Measurements from ENCODE around the gene BANF1. TPM values are rescaled to one million over a fixed set of nuclear protein-coding genes. Genes with fewer than 3 reads are reported as not detected.

Gene BANF1
- total RNA-seq, 1 experiment from 2014 or later, result 300 TPM

DNA sequence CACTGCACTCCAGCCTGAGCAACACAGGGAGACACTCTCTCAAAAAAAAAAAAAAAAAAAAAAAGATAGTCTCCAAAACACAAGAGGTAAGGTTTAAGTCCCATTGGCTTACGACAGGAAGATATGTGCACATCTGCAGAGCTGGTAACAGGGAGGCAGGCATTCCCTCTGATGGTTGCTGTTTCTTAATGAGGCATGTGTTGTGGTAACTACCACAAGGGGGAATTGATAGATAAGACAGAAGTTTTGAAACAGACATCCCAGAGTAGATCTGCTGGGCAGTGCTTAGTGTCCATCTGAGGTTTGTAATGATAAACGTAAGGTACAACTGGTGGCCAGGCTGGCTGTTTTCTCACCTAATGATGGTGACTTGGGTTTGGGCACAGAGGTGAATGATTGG lies 5.0 kb upstream of the BANF1 start:
- Mint-ChIP-seq H3K4me3 (ENCODE audit: unreplicated experiment) (no peak overlapping the region), H3K36me3 (ENCODE audit: insufficient read depth, unreplicated experiment) (peaks cover 73% of the 10 kb centered on the region), H3K9me3 (ENCODE audit: unreplicated experiment) (no peaks in the 10 kb centered on the region), H3K27ac (ENCODE audit: unreplicated experiment) (no peak overlapping the region), H3K27me3 (ENCODE audit: insufficient read depth, unreplicated experiment) (no peaks in the 10 kb centered on the region), H3K4me1 (ENCODE audit: low read depth, unreplicated experiment) (no peaks in the 10 kb centered on the region)
- intact Hi-C loops (cut with micrococcal nuclease; ENCODE audit: unreplicated experiment), result no loop called here
- Histone ChIP-seq H3K27me3 (replicated peaks; ENCODE audit: control insufficient read depth, insufficient read depth, low read length) (no peaks in the 10 kb centered on the region), H3K36me3 (ENCODE audit: control insufficient read depth, insufficient read depth, low read length) (peaks cover 8% of the 10 kb centered on the region), H3K4me3 (ENCODE audit: low read depth, low read length) (no peak overlapping the region), H3K4me1 (0 out of 2 replicates have a peak, but pooled peaks cover 3% of the 10 kb centered on the region), H3K9me3 (no peaks in the 10 kb centered on the region)
- CTCF ChIA-PET, result interaction anchor here (0.6 kb wide), 1 partner anchor 109 kb away, joined by 10 read pairs; the partner anchor contains the start of gene FIBP
- TF ChIP-seq, protein P1, sequence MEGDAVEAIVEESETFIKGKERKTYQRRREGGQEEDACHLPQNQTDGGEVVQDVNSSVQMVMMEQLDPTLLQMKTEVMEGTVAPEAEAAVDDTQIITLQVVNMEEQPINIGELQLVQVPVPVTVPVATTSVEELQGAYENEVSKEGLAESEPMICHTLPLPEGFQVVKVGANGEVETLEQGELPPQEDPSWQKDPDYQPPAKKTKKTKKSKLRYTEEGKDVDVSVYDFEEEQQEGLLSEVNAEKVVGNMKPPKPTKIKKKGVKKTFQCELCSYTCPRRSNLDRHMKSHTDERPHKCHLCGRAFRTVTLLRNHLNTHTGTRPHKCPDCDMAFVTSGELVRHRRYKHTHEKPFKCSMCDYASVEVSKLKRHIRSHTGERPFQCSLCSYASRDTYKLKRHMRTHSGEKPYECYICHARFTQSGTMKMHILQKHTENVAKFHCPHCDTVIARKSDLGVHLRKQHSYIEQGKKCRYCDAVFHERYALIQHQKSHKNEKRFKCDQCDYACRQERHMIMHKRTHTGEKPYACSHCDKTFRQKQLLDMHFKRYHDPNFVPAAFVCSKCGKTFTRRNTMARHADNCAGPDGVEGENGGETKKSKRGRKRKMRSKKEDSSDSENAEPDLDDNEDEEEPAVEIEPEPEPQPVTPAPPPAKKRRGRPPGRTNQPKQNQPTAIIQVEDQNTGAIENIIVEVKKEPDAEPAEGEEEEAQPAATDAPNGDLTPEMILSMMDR (IDR thresholded peaks at IDR 0.05; ENCODE audit: insufficient read depth in 1 of 2, low read depth in 1 of 2, low read length in 1 of 2, severe bottlenecking in 1 of 2, unreplicated experiment in 1 of 2), result no peak
- BruUV-seq (replicated peaks), result no TSS peak
- DNase-seq, result no peak
- POLR2A ChIA-PET, result interaction anchor here (0.6 kb wide), 1 partner anchor 59 kb away, joined by 5 read pairs; no protein-coding TSS in a partner anchor

DNA sequence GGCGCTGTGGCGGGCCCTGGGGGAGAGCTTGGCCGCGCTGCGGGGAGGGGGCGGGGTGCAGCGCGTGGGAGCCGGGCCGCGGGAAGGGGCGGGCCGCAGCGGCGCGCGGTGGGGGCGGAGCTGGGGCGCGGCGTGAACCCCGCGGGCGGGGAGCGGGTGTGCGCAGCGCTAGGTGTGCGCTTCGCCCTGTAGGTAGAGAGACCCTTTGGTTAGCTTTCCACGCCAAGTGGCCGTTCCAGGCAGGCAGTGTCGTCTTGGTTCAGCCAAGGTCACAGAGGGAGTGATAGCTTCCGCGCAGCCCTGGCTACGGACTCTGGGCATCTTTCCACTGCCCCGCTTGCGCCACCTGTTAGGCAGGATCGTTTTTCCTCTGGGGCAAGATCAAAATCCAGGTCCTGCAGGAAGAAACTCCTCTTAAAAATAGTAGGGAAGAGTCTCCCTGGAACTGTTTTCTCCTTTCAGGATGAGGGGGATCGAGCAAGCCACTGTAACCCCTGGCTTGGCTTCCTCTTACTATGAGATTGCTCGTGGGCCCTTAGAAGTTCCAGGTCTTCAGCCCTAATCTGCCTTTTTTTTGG lies 434 bp downstream of the BANF1 start:
- Mint-ChIP-seq H3K27ac (ENCODE audit: unreplicated experiment) (peak overlapping the region; percentile 97), H3K27me3 (ENCODE audit: insufficient read depth, unreplicated experiment) (no peaks in the 10 kb centered on the region), H3K4me3 (ENCODE audit: unreplicated experiment) (peak overlapping the region; percentile 99), H3K9me3 (ENCODE audit: unreplicated experiment) (no peaks in the 10 kb centered on the region), H3K36me3 (ENCODE audit: insufficient read depth, unreplicated experiment) (peaks cover 78% of the 10 kb centered on the region), H3K4me1 (ENCODE audit: low read depth, unreplicated experiment) (no peaks in the 10 kb centered on the region)
- no peak for DNase-seq
- TF ChIP-seq, protein P1 (IDR thresholded peaks at IDR 0.05; ENCODE audit: insufficient read depth in 1 of 2, low read depth in 1 of 2, low read length in 1 of 2, severe bottlenecking in 1 of 2, unreplicated experiment in 1 of 2), result peak in 1 of 2 experiments; percentile 8
- ChIA-PET CTCF (interaction anchor here (0.6 to 1.5 kb wide), 9 partner anchors 9 to 477 kb away, joined by 3 to 10 read pairs (median 5); partner anchors contain the start of genes CCDC85B, FIBP and MUS81), POLR2A (interaction anchor here (0.6 to 1.5 kb wide), 9 partner anchors 9 to 290 kb away, joined by 3 to 29 read pairs (median 5); partner anchors contain the start of genes CCDC85B, CST6, FIBP and SF3B2)
- H3K27me3 ChIP-seq (replicated peaks; ENCODE audit: control insufficient read depth, insufficient read depth, low read length), result no peaks in the 10 kb centered on the region
- no peaks in the 10 kb centered on the region for H3K9me3 ChIP-seq
- H3K36me3 ChIP-seq (ENCODE audit: control insufficient read depth, insufficient read depth, low read length), result peaks cover 6% of the 10 kb centered on the region
- BruUV-seq (replicated peaks), result no TSS peak
- intact Hi-C loops (cut with micrococcal nuclease; ENCODE audit: unreplicated experiment), result loop anchor here (1.0 to 2.0 kb wide), 4 partner anchors 20 to 142 kb away; partner anchors contain the start of genes FIBP, MUS81 and SART1
- peak overlapping the region; percentile 92 for H3K4me3 ChIP-seq (ENCODE audit: low read depth, low read length)
- H3K4me1 ChIP-seq, result 0 out of 2 replicates have a peak, but pooled peaks cover 7% of the 10 kb centered on the region

DNA sequence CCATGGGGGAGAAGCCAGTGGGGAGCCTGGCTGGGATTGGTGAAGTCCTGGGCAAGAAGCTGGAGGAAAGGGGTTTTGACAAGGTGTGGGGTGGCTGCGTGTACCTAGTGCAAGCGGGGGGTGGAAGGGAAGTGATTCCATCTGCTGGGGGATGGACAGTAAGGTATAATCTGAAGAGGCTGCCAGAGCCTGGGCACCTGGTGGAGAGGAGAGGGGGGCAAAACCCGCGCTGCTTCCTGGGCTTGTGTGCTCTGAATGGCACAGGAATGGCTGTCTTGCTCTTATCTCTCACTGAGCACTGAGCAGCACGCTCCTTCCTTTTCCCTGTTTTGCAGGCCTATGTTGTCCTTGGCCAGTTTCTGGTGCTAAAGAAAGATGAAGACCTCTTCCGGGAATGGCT lies 988 bp downstream of the BANF1 start:
- no peaks in the 10 kb centered on the region for H3K4me1 Mint-ChIP-seq (ENCODE audit: low read depth, unreplicated experiment)
- H3K36me3 Mint-ChIP-seq (ENCODE audit: insufficient read depth, unreplicated experiment), result peaks cover 73% of the 10 kb centered on the region
- intact Hi-C loops (cut with micrococcal nuclease; ENCODE audit: unreplicated experiment), result loop anchor here (2.0 kb wide), 1 partner anchor 20 kb away; no protein-coding TSS in a partner anchor

More for the DNA sequence above, 988 bp downstream of the BANF1 start:
- Histone ChIP-seq H3K4me3 (ENCODE audit: low read depth, low read length) (peak overlapping the region; percentile 92), H3K9me3 (no peaks in the 10 kb centered on the region), H3K36me3 (ENCODE audit: control insufficient read depth, insufficient read depth, low read length) (peaks cover 6% of the 10 kb centered on the region), H3K27me3 (replicated peaks; ENCODE audit: control insufficient read depth, insufficient read depth, low read length) (no peaks in the 10 kb centered on the region), H3K4me1 (0 out of 2 replicates have a peak, but pooled peaks cover 7% of the 10 kb centered on the region)
- Mint-ChIP-seq H3K27me3 (ENCODE audit: insufficient read depth, unreplicated experiment) (no peaks in the 10 kb centered on the region), H3K27ac (ENCODE audit: unreplicated experiment) (peak overlapping the region; percentile 97), H3K9me3 (ENCODE audit: unreplicated experiment) (no peaks in the 10 kb centered on the region), H3K4me3 (ENCODE audit: unreplicated experiment) (peak overlapping the region; percentile 99)
- BruUV-seq (replicated peaks), result no TSS peak
- ChIA-PET CTCF (interaction anchor here (0.6 to 1.5 kb wide), 3 partner anchors 8 to 115 kb away, joined by 6 to 10 read pairs (median 8); partner anchors contain the start of genes CCDC85B and FIBP), POLR2A (interaction anchor here (1.5 kb wide), 2 partner anchors 8 to 113 kb away, joined by 8 to 29 read pairs; partner anchors contain the start of genes CCDC85B and CST6)
- DNase-seq, result no peak
- TF ChIP-seq, protein P1 (IDR thresholded peaks at IDR 0.05; ENCODE audit: insufficient read depth in 1 of 2, low read depth in 1 of 2, low read length in 1 of 2, severe bottlenecking in 1 of 2, unreplicated experiment in 1 of 2), result no peak
